Activated CD8-positive, alpha-beta T cell treated with anti-CD3 and anti-CD28 coated beads for 36 hours (primary cell): ENCODE measurements around the gene CDK1. TPM values are rescaled to one million over a fixed set of nuclear protein-coding genes. Genes with fewer than 3 reads are reported as not detected.

Experiments used
- ATAC-seq: fragments of 200-7000 bp; cut with Tn5 transposase; one replicate; pipeline ENCODE4 v1.10.0; 2021; ENCODE audit warnings: mild to moderate bottlenecking, moderate library complexity
- CTCF ChIA-PET: fragments of 350-600 bp; sonication (Branson Sonifier 250); formaldehyde crosslinking; loops from one replicate; lab custom pipeline; 2021; ENCODE audit warnings: antibody characterized with exemption; lab: Charles Lee
- POLR2A ChIA-PET: fragments of 350-600 bp; sonication (Branson Sonifier 250); formaldehyde crosslinking; loops from one replicate; lab custom pipeline; 2021; ENCODE audit warnings: antibody characterized with exemption; lab: Charles Lee
- DNase-seq: peaks from one replicate; pipeline ENCODE4 v3.0.0-alpha.2; 2020
- H3K27ac Mint-ChIP-seq: one replicate; pipeline ENCODE4 v1.8.0; 2021; ENCODE audit warnings: mild to moderate bottlenecking, mixed read lengths
- H3K27me3 Mint-ChIP-seq: one replicate; pipeline ENCODE4 v1.8.0; 2021; ENCODE audit warnings: mixed read lengths
- H3K36me3 Mint-ChIP-seq: one replicate; pipeline ENCODE4 v1.8.0; 2021; ENCODE audit warnings: low read depth, mixed read lengths
- H3K4me1 Mint-ChIP-seq: one replicate; pipeline ENCODE4 v1.8.0; 2021; ENCODE audit warnings: low read depth, mixed read lengths
- H3K4me3 Mint-ChIP-seq: one replicate; pipeline ENCODE4 v1.8.0; 2021; ENCODE audit warnings: mild to moderate bottlenecking, moderate library complexity, mixed read lengths
- H3K9me3 Mint-ChIP-seq: one replicate; pipeline ENCODE4 v1.8.0; 2021; ENCODE audit warnings: mixed read lengths
- CTCF ChIP-seq: fragments of 200-600 bp; IDR thresholded peaks from one replicate; pipeline ENCODE4 v1.8.0; 2022; ENCODE audit warnings: antibody characterized with exemption, mild to moderate bottlenecking
- intact Hi-C: fragments of 100-400 bp; cut with micrococcal nuclease; formaldehyde crosslinking; loops from one replicate; pipeline ENCODE4 v1.10.0; 2022
- total RNA-seq, 2 experiments: library from RNA; stranded (reverse); gene quantifications; one replicate each; pipeline ENCODE4 v1.2.3, GENCODE V29; 2021

CDK1 gene
- total RNA-seq, 2 experiments from 2014 or later: 108 to 112 TPM

- Mint-ChIP-seq H3K9me3 (no peaks in the 10 kb centered on the region), H3K27ac (no peak overlapping the region), H3K36me3 (peaks cover 68% of the 10 kb centered on the region), H3K27me3 (no peaks in the 10 kb centered on the region), H3K4me1 (no peaks in the 10 kb centered on the region), H3K4me3 (no peak overlapping the region)
- ATAC-seq (no peak), DNase-seq (no peak)
- ChIA-PET POLR2A (no interaction called here), CTCF (no interaction called here)
- intact Hi-C loops: no loop called here
- TF ChIP-seq CTCF: no peak
Measured at GRCh38 chr10:60794953-60795352, 16.7 kb downstream of the CDK1 start.

- no peak overlapping the region for H3K4me3 Mint-ChIP-seq
- no peak for DNase-seq
- no peaks in the 10 kb centered on the region for H3K27me3 Mint-ChIP-seq
- H3K27ac Mint-ChIP-seq: no peak overlapping the region
- no peak for ATAC-seq
- H3K36me3 Mint-ChIP-seq: peaks cover 62% of the 10 kb centered on the region
- intact Hi-C loops: no loop called here
- CTCF ChIA-PET: no interaction called here
- POLR2A ChIA-PET: interaction anchor here (0.7 kb wide), 1 partner anchor 22 kb away, joined by 3 read pairs; no protein-coding TSS in a partner anchor
- H3K9me3 Mint-ChIP-seq: no peaks in the 10 kb centered on the region
- TF ChIP-seq CTCF: no peak
- H3K4me1 Mint-ChIP-seq: no peaks in the 10 kb centered on the region
Measured at GRCh38 chr10:60795465-60796202, 17.4 kb downstream of the CDK1 start.

- peaks cover 54% of the 10 kb centered on the region for H3K36me3 Mint-ChIP-seq
- ATAC-seq: no peak
- intact Hi-C loops: no loop called here
- no peak overlapping the region for H3K27ac Mint-ChIP-seq
- TF ChIP-seq CTCF: no peak
- DNase-seq: no peak
- no peaks in the 10 kb centered on the region for H3K27me3 Mint-ChIP-seq
- H3K4me1 Mint-ChIP-seq: no peaks in the 10 kb centered on the region
- no peak overlapping the region for H3K4me3 Mint-ChIP-seq
- CTCF ChIA-PET: no interaction called here
- POLR2A ChIA-PET: no interaction called here
- no peaks in the 10 kb centered on the region for H3K9me3 Mint-ChIP-seq
Measured at GRCh38 chr10:60796481-60796880, 18.2 kb downstream of the CDK1 start.

- Mint-ChIP-seq H3K36me3 (peaks cover 49% of the 10 kb centered on the region), H3K27me3 (no peaks in the 10 kb centered on the region), H3K9me3 (no peaks in the 10 kb centered on the region), H3K27ac (no peak overlapping the region), H3K4me1 (no peaks in the 10 kb centered on the region), H3K4me3 (no peak overlapping the region)
- TF ChIP-seq CTCF: no peak
- CTCF ChIA-PET: no interaction called here
- intact Hi-C loops: no loop called here
- POLR2A ChIA-PET: no interaction called here
- DNase-seq (no peak), ATAC-seq (no peak)
Measured at GRCh38 chr10:60797200-60797599, 18.9 kb downstream of the CDK1 start.

GRCh38 chr10:60798031-60798430 lies 19.8 kb downstream of the CDK1 start:
- no peaks in the 10 kb centered on the region for H3K4me1 Mint-ChIP-seq
- H3K9me3 Mint-ChIP-seq: no peaks in the 10 kb centered on the region
- peaks cover 41% of the 10 kb centered on the region for H3K36me3 Mint-ChIP-seq
- POLR2A ChIA-PET: no interaction called here
- H3K27me3 Mint-ChIP-seq: no peaks in the 10 kb centered on the region
- ATAC-seq (no peak), DNase-seq (no peak)
- TF ChIP-seq CTCF: no peak
- intact Hi-C loops: no loop called here
- CTCF ChIA-PET: no interaction called here
- H3K4me3 Mint-ChIP-seq: no peak overlapping the region
- H3K27ac Mint-ChIP-seq: no peak overlapping the region
